Lower lobe of right lung (tissue), 2 donors: Measurements from ENCODE around the gene PSMC3. TPM values are rescaled to one million over a fixed set of nuclear protein-coding genes. Genes with fewer than 3 reads are reported as not detected.

Experiments
- ATAC-seq, 2 donors: fragments of 200-7000 bp; cut with Tn5 transposase; one replicate each; pipeline ENCODE4 v1.9.1; 2020 to 2022; ENCODE audit warnings: mild to moderate bottlenecking in 2 of 2, moderate library complexity in 2 of 2
- DNase-seq: peaks from one replicate; pipeline ENCODE4 v3.0.0-alpha.2; 2020
- H3K27ac ChIP-seq: fragments of 200-600 bp; one replicate; pipeline ENCODE4 v1.8.0; 2022
- H3K27me3 ChIP-seq: fragments of 200-600 bp; one replicate; pipeline ENCODE4 v1.8.0; 2022; ENCODE audit warnings: low read depth
- H3K36me3 ChIP-seq: fragments of 200-600 bp; one replicate; pipeline ENCODE4 v1.8.0; 2022; ENCODE audit warnings: mild to moderate bottlenecking
- H3K4me1 ChIP-seq: fragments of 200-600 bp; one replicate; pipeline ENCODE4 v1.8.0; 2022
- H3K4me3 ChIP-seq: fragments of 200-600 bp; one replicate; pipeline ENCODE4 v1.8.0; 2022; ENCODE audit warnings: mild to moderate bottlenecking
- H3K9me3 ChIP-seq: fragments of 200-600 bp; one replicate; pipeline ENCODE4 v1.8.0; 2022
- intact Hi-C: fragments of 100-400 bp; cut with DNase I; formaldehyde crosslinking; loops from one replicate; pipeline ENCODE4 v1.11.0; 2022
- total RNA-seq: library from RNA; stranded (reverse); fragmentation: NEBNext Ultra II Directional; extraction: Animal tissue kit (Norgen Biotek cat#: 25700); gene quantifications from one replicate; pipeline ENCODE4 v1.2.1, GENCODE V29; 2021
- TF ChIP-seq, protein P1 (sequence below): fragments of 200-600 bp; IDR thresholded peaks from one replicate; pipeline ENCODE4 v1.8.0; 2022; ENCODE audit warnings: antibody characterized with exemption, mild to moderate bottlenecking
- donor health status: DM: no; HTN: yes; CAD: no; lungs with severe emphysema.

PSMC3 gene
- total RNA-seq, 1 donor from 2014 or later: 77.1 TPM

DNA sequence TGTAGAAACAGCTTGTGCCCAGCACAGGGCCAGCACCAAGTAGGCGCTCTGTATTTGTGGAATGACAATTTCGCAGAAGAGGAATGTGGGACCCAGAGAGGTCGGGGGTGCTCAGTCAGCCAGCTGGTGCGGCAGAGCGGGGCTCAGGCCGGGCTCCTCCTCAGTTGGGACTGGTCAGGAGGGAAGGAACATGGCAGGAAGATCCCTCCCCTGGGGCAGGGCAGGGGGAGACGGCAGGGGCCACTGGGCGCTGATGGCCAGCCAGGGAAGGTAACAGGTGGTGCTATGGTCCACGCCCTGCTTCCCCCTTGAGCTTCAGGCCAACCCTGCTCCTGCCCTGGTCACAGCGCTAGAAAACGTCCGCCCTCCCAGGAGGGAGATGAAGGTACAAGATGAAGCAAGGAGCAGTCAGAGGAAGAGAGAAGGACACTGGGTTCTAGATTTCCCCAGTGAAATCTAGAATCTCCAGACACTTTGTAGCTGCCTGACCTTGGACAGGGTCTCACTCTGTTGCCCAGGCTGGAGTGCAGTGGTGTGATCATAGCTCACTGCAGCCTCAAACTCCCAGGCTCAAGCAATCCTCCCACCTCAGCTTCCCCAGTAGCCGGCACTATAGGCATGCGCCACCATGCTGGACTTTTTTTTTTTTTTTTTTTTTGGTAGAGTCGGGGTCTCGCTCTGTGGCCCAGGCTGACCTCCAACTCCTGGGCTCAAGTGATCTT, 34.4 kb downstream of the PSMC3 start:
- peak; percentile 45 for DNase-seq
- ATAC-seq: no peak
- Histone ChIP-seq H3K4me1 (peaks cover 64% of the 10 kb centered on the region), H3K9me3 (no peaks in the 10 kb centered on the region), H3K4me3 (no peak overlapping the region), H3K27ac (peak overlapping the region; percentile 93), H3K36me3 (no peaks in the 10 kb centered on the region), H3K27me3 (no peaks in the 10 kb centered on the region)
- intact Hi-C loops: no loop called here
- TF ChIP-seq, protein P1, sequence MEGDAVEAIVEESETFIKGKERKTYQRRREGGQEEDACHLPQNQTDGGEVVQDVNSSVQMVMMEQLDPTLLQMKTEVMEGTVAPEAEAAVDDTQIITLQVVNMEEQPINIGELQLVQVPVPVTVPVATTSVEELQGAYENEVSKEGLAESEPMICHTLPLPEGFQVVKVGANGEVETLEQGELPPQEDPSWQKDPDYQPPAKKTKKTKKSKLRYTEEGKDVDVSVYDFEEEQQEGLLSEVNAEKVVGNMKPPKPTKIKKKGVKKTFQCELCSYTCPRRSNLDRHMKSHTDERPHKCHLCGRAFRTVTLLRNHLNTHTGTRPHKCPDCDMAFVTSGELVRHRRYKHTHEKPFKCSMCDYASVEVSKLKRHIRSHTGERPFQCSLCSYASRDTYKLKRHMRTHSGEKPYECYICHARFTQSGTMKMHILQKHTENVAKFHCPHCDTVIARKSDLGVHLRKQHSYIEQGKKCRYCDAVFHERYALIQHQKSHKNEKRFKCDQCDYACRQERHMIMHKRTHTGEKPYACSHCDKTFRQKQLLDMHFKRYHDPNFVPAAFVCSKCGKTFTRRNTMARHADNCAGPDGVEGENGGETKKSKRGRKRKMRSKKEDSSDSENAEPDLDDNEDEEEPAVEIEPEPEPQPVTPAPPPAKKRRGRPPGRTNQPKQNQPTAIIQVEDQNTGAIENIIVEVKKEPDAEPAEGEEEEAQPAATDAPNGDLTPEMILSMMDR: no peak

DNA sequence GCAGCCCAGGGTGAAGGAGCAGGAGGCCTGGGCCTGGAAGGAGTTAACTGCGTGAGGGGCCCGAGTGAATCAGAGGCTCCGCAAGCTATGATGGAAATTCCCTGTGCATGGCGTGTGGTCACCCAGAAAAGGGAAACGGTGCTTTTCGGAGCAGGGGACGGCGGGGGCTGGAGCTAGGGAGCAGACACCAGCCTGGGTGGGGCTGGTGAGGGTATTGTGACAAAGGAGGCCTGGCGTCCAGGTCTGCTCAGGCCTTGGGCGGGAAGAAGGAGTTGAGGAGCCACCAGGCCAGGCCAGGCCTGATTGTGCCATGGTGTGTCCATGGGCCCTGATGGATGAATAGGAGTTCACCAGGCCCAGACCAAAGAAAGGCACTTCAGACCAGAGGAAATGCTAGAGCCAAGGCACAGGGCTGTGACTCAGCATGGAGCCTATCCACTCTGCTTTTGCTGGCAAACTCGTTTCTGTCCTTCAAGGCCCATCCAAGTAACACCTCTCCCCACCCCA, 35.1 kb downstream of the PSMC3 start:
- no peaks in the 10 kb centered on the region for H3K27me3 ChIP-seq
- TF ChIP-seq, protein P1: no peak
- H3K36me3 ChIP-seq: no peaks in the 10 kb centered on the region
- no peak overlapping the region for H3K4me3 ChIP-seq
- H3K4me1 ChIP-seq: peaks cover 64% of the 10 kb centered on the region
- H3K27ac ChIP-seq: peak overlapping the region; percentile 93
- DNase-seq (peak; percentile 86), ATAC-seq (peak; percentile 33 to 57)
- intact Hi-C loops: no loop called here
- H3K9me3 ChIP-seq: no peaks in the 10 kb centered on the region

DNA sequence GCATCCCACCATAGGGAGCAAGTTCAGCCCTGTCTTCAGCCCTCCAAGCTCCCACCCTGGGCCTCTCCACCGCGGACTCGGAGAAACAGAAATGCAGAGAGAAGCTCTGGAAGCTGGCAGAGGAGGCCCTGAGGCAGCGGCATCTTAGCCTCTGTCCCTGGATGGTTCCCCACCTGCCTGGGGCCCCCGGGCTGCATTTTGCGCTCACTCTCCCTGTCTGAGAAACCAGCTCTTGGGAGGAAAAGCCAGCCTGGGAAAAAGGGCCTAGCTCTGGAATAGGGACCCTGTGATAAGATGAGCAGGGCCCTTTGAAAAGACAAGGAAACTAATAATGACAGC, 35.8 kb downstream of the PSMC3 start:
- Histone ChIP-seq H3K27ac (peak overlapping the region; percentile 93), H3K4me1 (peaks cover 56% of the 10 kb centered on the region), H3K4me3 (no peak overlapping the region), H3K36me3 (no peaks in the 10 kb centered on the region), H3K9me3 (no peaks in the 10 kb centered on the region), H3K27me3 (no peaks in the 10 kb centered on the region)
- TF ChIP-seq, protein P1: no peak
- intact Hi-C loops: no loop called here
- DNase-seq (peak; percentile 6), ATAC-seq (no peak)

DNA sequence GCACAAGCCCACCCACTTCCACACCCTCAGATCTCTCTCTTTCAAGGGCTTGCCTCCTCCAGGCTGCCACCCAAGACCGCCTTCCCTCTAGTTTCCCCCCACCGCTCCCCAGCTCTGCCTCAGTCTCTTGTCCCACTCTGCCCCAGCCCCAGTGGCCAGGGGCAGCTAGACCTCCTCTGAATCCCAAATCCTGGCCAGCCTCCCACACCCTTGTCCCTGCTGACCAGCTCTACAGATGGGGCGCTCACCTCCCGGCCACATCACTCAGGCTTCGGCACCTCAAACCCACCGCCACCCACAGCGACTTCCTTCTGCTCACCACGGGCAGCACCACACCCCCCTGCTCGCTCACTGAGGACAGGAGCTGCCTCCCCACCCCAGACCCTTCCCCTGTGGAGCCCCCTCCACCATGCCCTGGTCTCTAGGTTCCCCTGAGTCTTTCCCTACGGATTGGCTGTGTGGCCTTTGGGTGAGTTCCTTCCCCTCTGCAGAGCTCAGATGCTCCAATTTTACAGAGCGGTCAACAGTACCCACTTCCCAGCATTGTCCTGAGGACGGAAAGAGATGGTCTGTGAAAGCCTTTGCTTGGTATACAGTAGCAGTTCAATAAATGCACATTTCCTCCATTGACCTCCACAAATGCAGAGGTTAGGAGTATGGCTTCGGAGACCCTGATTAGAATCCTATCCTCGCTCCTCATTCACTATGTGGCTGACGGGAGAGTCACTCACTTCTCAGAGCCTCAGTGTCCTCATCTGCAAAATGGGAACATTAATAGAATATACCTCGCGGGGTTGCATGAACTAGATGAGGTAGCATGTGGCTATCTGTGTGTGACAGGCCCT, 36.4 kb downstream of the PSMC3 start:
- Histone ChIP-seq H3K9me3 (no peaks in the 10 kb centered on the region), H3K4me1 (peaks cover 51% of the 10 kb centered on the region), H3K27me3 (no peaks in the 10 kb centered on the region), H3K27ac (peak overlapping the region; percentile 93), H3K36me3 (no peaks in the 10 kb centered on the region), H3K4me3 (no peak overlapping the region)
- intact Hi-C loops: no loop called here
- TF ChIP-seq, protein P1: no peak
- ATAC-seq (no peak), DNase-seq (peak; percentile 68)

DNA sequence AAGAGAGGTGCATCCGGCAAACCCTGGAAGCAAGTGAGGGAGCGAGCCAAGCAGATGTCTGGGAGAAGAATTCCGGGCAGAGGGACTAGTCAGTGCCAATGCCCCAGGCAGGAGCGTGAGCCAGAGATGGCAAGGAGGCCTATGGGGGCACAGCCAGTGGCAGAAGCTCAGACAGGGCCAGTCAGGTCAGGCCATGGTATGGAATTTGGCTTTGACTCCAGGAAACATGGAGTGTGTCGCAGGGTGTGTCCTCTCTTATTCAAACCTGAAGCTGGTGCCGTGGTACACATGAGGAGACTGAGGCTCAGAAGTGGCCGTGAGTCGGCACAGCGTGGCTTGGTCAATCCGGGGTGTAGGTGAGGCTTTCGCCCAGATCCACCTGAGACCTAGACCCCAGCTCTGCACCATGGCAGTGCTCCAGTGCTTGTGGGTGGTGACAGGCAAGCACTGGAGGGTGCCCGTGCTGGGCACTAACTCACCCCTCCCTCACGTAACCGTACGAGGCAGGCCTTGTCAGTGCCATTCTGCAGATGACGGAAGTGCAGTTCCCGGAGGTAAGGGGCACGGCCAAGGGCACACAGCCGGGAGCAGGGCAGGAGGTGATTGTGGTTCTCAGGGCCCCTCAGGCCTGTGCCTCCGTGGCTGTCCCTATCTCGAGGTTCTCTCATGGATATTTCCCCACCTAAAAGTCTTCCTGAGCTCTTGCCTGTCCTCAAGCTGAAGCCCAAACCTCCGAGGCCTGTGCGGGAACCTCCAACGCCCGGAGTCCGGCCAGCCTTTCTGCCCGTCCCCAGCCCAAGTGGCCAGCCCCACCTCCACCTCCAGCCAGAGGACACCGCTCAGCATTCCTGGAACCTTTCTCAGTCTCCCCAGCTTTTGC, 37.3 kb downstream of the PSMC3 start:
- DNase-seq: peak; percentile 61

More for the DNA sequence above, 37.3 kb downstream of the PSMC3 start:
- no peaks in the 10 kb centered on the region for H3K27me3 ChIP-seq
- H3K4me3 ChIP-seq: no peak overlapping the region
- intact Hi-C loops: no loop called here
- TF ChIP-seq, protein P1: no peak
- peaks cover 43% of the 10 kb centered on the region for H3K4me1 ChIP-seq
- H3K36me3 ChIP-seq: no peaks in the 10 kb centered on the region
- peak in 1 of 2 donors; percentile 2 for ATAC-seq
- no peaks in the 10 kb centered on the region for H3K9me3 ChIP-seq
- peak overlapping the region; percentile 93 for H3K27ac ChIP-seq
